ENCODE measurements around the gene FER.

- no peak for TF ChIP-seq CTCF (IDR thresholded peaks at IDR 0.05)
- no peak for TF ChIP-seq YY1 (IDR thresholded peaks at IDR 0.05; ENCODE audit: low read depth)
- no peak for TF ChIP-seq IRF3 (IDR thresholded peaks at IDR 0.05; ENCODE audit: low read depth, low read length)
- no peak for TF ChIP-seq TAF1 (IDR thresholded peaks at IDR 0.05; ENCODE audit: borderline replicate concordance, low read depth, low read length)
- TF ChIP-seq PBX3 (IDR thresholded peaks at IDR 0.05): no peak
- TF ChIP-seq MAX (IDR thresholded peaks at IDR 0.05; ENCODE audit: low read depth): no peak
- no peak for TF ChIP-seq USF2 (IDR thresholded peaks at IDR 0.05; ENCODE audit: borderline replicate concordance, low read depth, low read length)
- no peak for TF ChIP-seq MXI1 (IDR thresholded peaks at IDR 0.05; ENCODE audit: low read depth, low read length)
- TF ChIP-seq ELF1 (IDR thresholded peaks at IDR 0.05): no peak
Measured at GRCh38 chr5:108947164-108947563, 199.5 kb downstream of the FER start.
